MCF 10A (cell line): Measurements from ENCODE around the gene PDLIM7. TPM values are rescaled to one million over a fixed set of nuclear protein-coding genes. Genes with fewer than 3 reads are reported as not detected.

Experiments
- BruUV-seq: library from RNA; stranded (reverse); fragments of 400-500 nt; replicated peaks from 2 replicates; lab custom pipeline; 2021; lab: Mats Ljungman, UMichigan
- CTCF ChIA-PET: fragments of 300-600 bp; sonication (Branson Sonifier 250); formaldehyde crosslinking; extraction: SDS; loops from one replicate; lab custom pipeline; 2021; ENCODE audit warnings: antibody characterized with exemption, inconsistent platforms; lab: Yijun Ruan, JAX
- POLR2A ChIA-PET: fragments of 300-600, 350-650 bp; sonication (Branson Sonifier 250); formaldehyde crosslinking; extraction: SDS; loops from one replicate; lab custom pipeline; 2020; ENCODE audit warnings: antibody characterized with exemption, inconsistent platforms; lab: Yijun Ruan, JAX
- DNase-seq: peaks from one replicate; pipeline ENCODE4 v3.0.0-alpha.2; 2018; ENCODE audit not compliant: unreplicated experiment
- H3K27ac Mint-ChIP-seq: one replicate; pipeline ENCODE4 v1.8.0; 2022; ENCODE audit warnings: mild to moderate bottlenecking, low read depth, mixed read lengths; ENCODE audit not compliant: unreplicated experiment
- H3K27me3 Mint-ChIP-seq: one replicate; pipeline ENCODE4 v1.8.0; 2022; ENCODE audit warnings: mixed read lengths; ENCODE audit not compliant: insufficient read depth, unreplicated experiment
- H3K36me3 Mint-ChIP-seq: one replicate; pipeline ENCODE4 v1.8.0; 2022; ENCODE audit warnings: mild to moderate bottlenecking, moderate library complexity, mixed read lengths; ENCODE audit not compliant: insufficient read depth, unreplicated experiment
- H3K4me1 Mint-ChIP-seq: one replicate; pipeline ENCODE4 v1.8.0; 2022; ENCODE audit warnings: mixed read lengths; ENCODE audit not compliant: insufficient read depth, unreplicated experiment
- H3K4me3 Mint-ChIP-seq: one replicate; pipeline ENCODE4 v1.8.0; 2022; ENCODE audit warnings: mild to moderate bottlenecking, moderate library complexity, mixed read lengths; ENCODE audit not compliant: unreplicated experiment
- H3K9me3 Mint-ChIP-seq: one replicate; pipeline ENCODE4 v1.8.0; 2022; ENCODE audit warnings: mixed read lengths; ENCODE audit not compliant: unreplicated experiment
- intact Hi-C: fragments of 100-400 bp; cut with micrococcal nuclease; formaldehyde crosslinking; loops from 2 replicates; pipeline ENCODE4 v1.14.1; 2022
- total RNA-seq: library from RNA; stranded (reverse); gene quantifications from 2 replicates; pipeline ENCODE4 v1.2.3, GENCODE V29; 2022
- TF ChIP-seq, protein P1 (sequence below): fragments of 200-600 bp; IDR thresholded peaks from one replicate; pipeline ENCODE4 v1.8.0; 2022; ENCODE audit warnings: antibody characterized with exemption, mild to moderate bottlenecking; ENCODE audit not compliant: unreplicated experiment

The PDLIM7 gene
- total RNA-seq, 1 experiment from 2014 or later = 257 TPM

DNA sequence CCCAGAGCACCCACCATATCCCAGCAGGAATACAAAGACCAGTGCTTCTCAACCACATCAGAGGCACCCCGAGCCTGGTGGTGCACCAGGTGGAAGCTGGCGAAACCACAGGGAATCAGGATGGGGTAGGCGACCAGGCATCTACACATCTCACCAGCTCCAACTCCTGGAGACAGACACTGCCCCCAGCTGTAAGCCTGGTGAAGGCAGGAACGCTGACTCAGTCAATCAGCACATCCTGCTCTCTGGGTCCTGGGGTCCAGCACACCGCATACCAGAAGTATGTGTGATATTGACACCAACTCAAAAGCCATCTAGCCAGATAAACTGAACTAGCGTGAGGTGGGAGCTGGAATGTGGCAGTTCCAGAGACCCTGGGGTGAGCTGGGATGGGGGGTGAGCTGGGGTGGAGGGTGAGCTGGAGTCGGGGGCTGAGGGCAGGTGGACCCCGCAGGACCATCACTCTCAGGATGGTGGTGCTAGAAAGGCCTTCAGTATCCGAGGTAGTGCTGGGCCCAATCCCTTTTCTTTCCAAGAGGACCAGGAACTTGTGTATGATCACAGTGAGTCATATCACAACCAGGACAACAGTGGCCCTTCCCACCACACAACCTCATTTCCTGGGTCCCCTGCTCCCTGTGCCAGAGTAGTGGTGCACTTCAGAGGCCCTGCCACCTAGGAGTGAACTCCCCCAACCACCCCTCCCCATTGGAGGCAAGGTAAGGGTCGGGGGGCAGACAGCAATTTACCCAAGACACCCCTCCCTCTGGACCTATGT, 26.5 kb downstream of the PDLIM7 start:
- DNase-seq = no peak
- BruUV-seq = TSS peak; percentile 10

DNA sequence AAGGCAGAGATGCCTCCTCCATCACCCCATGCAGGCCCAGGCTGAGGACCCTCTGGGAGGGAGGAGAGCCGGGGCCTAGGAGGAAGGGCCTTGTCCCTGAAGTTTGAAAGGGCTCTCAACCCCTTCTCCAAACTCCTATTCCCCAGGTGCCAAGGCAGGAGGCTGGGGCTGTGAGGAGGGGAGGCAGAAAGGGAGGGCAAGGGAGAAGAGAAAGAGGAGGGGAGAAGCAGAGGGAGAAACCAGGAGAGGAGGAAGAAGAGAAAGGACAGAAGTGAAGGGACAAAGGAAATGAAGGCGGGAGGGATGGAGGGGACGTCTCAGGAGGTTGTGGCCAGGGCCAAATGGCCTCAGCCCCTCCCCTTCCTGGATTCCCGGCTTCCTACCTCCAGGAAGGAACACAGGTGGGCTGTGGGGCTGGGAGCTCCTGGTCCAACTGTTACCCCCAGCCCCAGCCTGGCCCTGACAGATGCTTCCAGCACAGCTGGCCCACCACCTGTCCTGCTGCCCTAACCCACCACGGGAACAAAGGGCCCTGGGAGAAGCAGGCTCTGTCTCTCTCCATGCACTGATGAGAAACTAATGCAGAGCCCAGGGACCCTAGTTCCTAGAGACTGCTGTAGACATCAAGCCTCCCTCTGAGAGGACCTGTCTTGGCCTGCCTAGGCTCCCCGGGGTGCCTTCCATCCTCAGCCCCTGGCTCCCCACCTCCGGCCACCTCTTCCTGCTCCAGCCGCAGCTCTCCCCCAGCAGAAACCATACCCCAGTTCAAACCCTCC, 27.5 kb downstream of the PDLIM7 start:
- Mint-ChIP-seq H3K9me3 (no peaks in the 10 kb centered on the region), H3K27me3 (no peaks in the 10 kb centered on the region), H3K27ac (peak overlapping the region; percentile 16), H3K4me3 (no peak overlapping the region), H3K4me1 (peaks cover 38% of the 10 kb centered on the region), H3K36me3 (peaks cover 27% of the 10 kb centered on the region)
- BruUV-seq = no TSS peak
- POLR2A ChIA-PET = interaction anchor here (1.0 to 2.8 kb wide), 2 partner anchors 22 to 27 kb away, joined by 3 to 14 read pairs; partner anchors contain the start of gene PDLIM7
- TF ChIP-seq, protein P1, sequence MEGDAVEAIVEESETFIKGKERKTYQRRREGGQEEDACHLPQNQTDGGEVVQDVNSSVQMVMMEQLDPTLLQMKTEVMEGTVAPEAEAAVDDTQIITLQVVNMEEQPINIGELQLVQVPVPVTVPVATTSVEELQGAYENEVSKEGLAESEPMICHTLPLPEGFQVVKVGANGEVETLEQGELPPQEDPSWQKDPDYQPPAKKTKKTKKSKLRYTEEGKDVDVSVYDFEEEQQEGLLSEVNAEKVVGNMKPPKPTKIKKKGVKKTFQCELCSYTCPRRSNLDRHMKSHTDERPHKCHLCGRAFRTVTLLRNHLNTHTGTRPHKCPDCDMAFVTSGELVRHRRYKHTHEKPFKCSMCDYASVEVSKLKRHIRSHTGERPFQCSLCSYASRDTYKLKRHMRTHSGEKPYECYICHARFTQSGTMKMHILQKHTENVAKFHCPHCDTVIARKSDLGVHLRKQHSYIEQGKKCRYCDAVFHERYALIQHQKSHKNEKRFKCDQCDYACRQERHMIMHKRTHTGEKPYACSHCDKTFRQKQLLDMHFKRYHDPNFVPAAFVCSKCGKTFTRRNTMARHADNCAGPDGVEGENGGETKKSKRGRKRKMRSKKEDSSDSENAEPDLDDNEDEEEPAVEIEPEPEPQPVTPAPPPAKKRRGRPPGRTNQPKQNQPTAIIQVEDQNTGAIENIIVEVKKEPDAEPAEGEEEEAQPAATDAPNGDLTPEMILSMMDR = no peak
- no peak for DNase-seq
- CTCF ChIA-PET = interaction anchor here (0.6 to 5.9 kb wide), 8 partner anchors 13 to 168 kb away, joined by 3 to 65 read pairs (median 4); partner anchors contain the start of gene PDLIM7
- intact Hi-C loops = no loop called here

More for the DNA sequence above, 26.5 kb downstream of the PDLIM7 start:
- peak overlapping the region; percentile 39 for H3K27ac Mint-ChIP-seq
- peaks cover 17% of the 10 kb centered on the region for H3K36me3 Mint-ChIP-seq
- no peaks in the 10 kb centered on the region for H3K27me3 Mint-ChIP-seq
- intact Hi-C loops = no loop called here
- ChIA-PET CTCF (interaction anchor here (0.6 to 5.9 kb wide), 6 partner anchors 14 to 102 kb away, joined by 4 to 65 read pairs (median 10); partner anchors contain the start of gene PDLIM7), POLR2A (interaction anchor here (2.8 kb wide), 1 partner anchor 26 kb away, joined by 14 read pairs; the partner anchor contains the start of gene PDLIM7)
- no peaks in the 10 kb centered on the region for H3K9me3 Mint-ChIP-seq
- H3K4me3 Mint-ChIP-seq = peak overlapping the region; percentile 74
- peaks cover 46% of the 10 kb centered on the region for H3K4me1 Mint-ChIP-seq
- TF ChIP-seq, protein P1 = no peak

DNA sequence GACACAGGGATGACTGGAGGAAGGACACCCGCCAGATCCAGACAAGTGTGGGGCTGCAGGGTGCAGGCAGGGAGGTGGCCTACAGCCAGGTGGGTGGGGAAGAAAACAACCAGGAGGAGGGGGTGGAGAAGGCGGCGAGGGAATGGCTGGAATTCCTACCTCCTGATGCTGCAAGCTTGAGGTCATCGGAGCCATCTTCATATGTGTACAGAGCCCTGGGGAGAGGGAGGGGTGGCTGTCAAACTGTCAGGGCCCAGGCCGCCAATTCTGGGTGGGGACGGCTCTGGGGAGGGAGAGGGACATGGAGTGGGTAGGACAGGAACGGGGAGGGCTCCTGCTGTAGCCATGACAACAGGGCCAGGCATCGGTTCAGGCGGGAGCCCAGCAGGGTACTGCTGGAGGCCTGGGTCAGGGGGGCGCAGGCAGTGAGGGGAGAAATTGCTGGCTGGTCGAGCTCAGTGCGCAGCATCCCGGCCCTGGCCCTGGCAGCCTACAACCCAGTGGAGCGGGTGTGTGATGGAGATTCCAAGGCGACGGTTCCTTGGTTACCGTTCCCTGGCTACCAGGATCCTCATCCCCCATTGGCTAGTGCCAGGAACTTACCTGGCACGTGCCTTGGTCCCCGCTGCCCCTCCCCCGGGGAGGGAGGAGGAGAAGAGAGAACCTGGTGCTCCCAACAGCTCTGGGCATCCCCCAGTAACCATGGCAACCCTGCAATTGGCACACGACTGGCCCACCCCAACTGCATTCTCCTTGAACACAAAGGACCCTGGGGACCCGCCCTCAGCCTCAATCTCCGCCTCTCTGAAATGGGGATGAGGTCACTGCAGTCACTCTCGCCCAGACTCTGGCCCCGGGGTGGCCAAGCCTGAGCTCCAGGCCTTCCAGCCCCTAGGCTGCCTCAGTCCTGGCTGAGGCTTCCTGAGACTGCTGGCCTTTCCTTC, 28.4 kb downstream of the PDLIM7 start:
- peaks cover 33% of the 10 kb centered on the region for H3K4me1 Mint-ChIP-seq
- CTCF ChIA-PET = interaction anchor here (0.6 to 5.9 kb wide), 6 partner anchors 14 to 100 kb away, joined by 3 to 65 read pairs (median 4); partner anchors contain the start of gene PDLIM7
- TF ChIP-seq, protein P1 = no peak
- no peak overlapping the region for H3K4me3 Mint-ChIP-seq
- H3K36me3 Mint-ChIP-seq = peaks cover 32% of the 10 kb centered on the region
- intact Hi-C loops = no loop called here
- no peaks in the 10 kb centered on the region for H3K27me3 Mint-ChIP-seq
- POLR2A ChIA-PET = interaction anchor here (0.6 to 1.0 kb wide), 2 partner anchors 21 to 28 kb away, joined by 3 read pairs; partner anchors contain the start of gene PDLIM7
- peak overlapping the region; percentile 67 for H3K27ac Mint-ChIP-seq
- no TSS peak for BruUV-seq
- DNase-seq = no peak
- no peaks in the 10 kb centered on the region for H3K9me3 Mint-ChIP-seq
